HepG2 (cell line): ENCODE measurements around the gene DGAT2L6. TPM values are rescaled to one million over a fixed set of nuclear protein-coding genes. Genes with fewer than 3 reads are reported as not detected.
A peak's percentile ranks its signal among the peaks of the same experiment; 100 is the strongest.

ENCODE experiments used
- HNF4A ChIP-seq: sonication (generic); formaldehyde crosslinking; IDR thresholded peaks from 2 replicates; pipeline ENCODE4 v1.4.0; 2020; ENCODE audit warnings: missing genetic modification reagents
- KDM4B ChIP-seq: sonication (generic); formaldehyde crosslinking; IDR thresholded peaks from 2 replicates; pipeline ENCODE4 v1.4.0; 2020; ENCODE audit warnings: missing genetic modification reagents
- STAG1 ChIP-seq: sonication (generic); formaldehyde crosslinking; IDR thresholded peaks from 2 replicates; pipeline ENCODE4 v1.4.0; 2020; ENCODE audit warnings: missing genetic modification reagents
- ZMYM3 ChIP-seq: sonication (generic); formaldehyde crosslinking; IDR thresholded peaks from 2 replicates; pipeline ENCODE4 v1.5.1; 2020; ENCODE audit warnings: mild to moderate bottlenecking, missing genetic modification reagents
- ZNF256 ChIP-seq: sonication (generic); formaldehyde crosslinking; conservative IDR thresholded peaks from 2 replicates; pipeline ENCODE4 v1.4.0; 2020; ENCODE audit warnings: missing genetic modification reagents
- ZNF607 ChIP-seq: sonication (generic); formaldehyde crosslinking; IDR thresholded peaks from 2 replicates; pipeline ENCODE4 v1.5.1; 2020; ENCODE audit warnings: missing genetic modification reagents, mild to moderate bottlenecking, borderline replicate concordance
- ZNF816 ChIP-seq: sonication (generic); formaldehyde crosslinking; IDR thresholded peaks from 2 replicates; pipeline ENCODE4 v1.8.0; 2022; ENCODE audit warnings: missing genetic modification reagents, mild to moderate bottlenecking, borderline replicate concordance
- polyA plus RNA-seq, 8 experiments: library from polyadenylated mRNA; depleted of rRNA in 3 of 8; stranded (reverse) in 7 of 8; unstranded in 1 of 8; fragments of >200 nt; fragmentation: Illumina TruSeq in 4 of 8; extraction: Trizol in 4 of 8; gene quantifications; 2 replicates each; pipeline versions ENCODE4 v1.2.1 to v1.2.3, GENCODE V29; 2011 to 2016; ENCODE audit warnings: low read depth in 4 of 8, missing spikeins in 1 of 8, mixed read lengths in 1 of 8; ENCODE audit not compliant: insufficient read depth in 1 of 8
- total RNA-seq, 5 experiments: library from RNA; depleted of rRNA; stranded (reverse); fragments of >200 nt; fragmentation: Illumina TruSeq; extraction: Trizol; gene quantifications; 2 replicates each; pipeline ENCODE4 v1.2.3, GENCODE V29; 2016; ENCODE audit warnings: low read depth in 1 of 5
- TF ChIP-seq, protein P1 (sequence below): sonication (generic); formaldehyde crosslinking; IDR thresholded peaks from 2 replicates; pipeline ENCODE4 v1.5.0; 2020; ENCODE audit warnings: mild to moderate bottlenecking, missing genetic modification reagents, borderline replicate concordance
- TF ChIP-seq, protein P2 (sequence below): sonication (generic); formaldehyde crosslinking; IDR thresholded peaks from 2 replicates; pipeline ENCODE4 v1.4.0; 2020; ENCODE audit warnings: missing genetic modification reagents
- TF ChIP-seq, protein P3 (sequence below): sonication (generic); formaldehyde crosslinking; IDR thresholded peaks from 2 replicates; pipeline ENCODE4 v1.8.0; 2022; ENCODE audit warnings: missing genetic modification reagents, mild to moderate bottlenecking, moderate library complexity, borderline replicate concordance
- TF ChIP-seq, protein P4 (sequence below): sonication (generic); formaldehyde crosslinking; IDR thresholded peaks from 2 replicates; pipeline ENCODE4 v1.4.0; 2020; ENCODE audit warnings: missing genetic modification reagents
- TF ChIP-seq, protein P5 (sequence below), 2 experiments: IDR thresholded peaks; 2 replicates each; pipeline ENCODE4 v1.6.1; 2011 to 2012; ENCODE audit warnings: low read length in 2 of 2, borderline replicate concordance in 1 of 2, low read depth in 1 of 2, mild to moderate bottlenecking in 1 of 2, moderate library complexity in 1 of 2

Gene DGAT2L6
- total and polyA plus RNA-seq, 2 of the 13 experiments (the other 11 are each of a cell fraction or from before 2014, with no cell fraction given): not detected

DNA sequence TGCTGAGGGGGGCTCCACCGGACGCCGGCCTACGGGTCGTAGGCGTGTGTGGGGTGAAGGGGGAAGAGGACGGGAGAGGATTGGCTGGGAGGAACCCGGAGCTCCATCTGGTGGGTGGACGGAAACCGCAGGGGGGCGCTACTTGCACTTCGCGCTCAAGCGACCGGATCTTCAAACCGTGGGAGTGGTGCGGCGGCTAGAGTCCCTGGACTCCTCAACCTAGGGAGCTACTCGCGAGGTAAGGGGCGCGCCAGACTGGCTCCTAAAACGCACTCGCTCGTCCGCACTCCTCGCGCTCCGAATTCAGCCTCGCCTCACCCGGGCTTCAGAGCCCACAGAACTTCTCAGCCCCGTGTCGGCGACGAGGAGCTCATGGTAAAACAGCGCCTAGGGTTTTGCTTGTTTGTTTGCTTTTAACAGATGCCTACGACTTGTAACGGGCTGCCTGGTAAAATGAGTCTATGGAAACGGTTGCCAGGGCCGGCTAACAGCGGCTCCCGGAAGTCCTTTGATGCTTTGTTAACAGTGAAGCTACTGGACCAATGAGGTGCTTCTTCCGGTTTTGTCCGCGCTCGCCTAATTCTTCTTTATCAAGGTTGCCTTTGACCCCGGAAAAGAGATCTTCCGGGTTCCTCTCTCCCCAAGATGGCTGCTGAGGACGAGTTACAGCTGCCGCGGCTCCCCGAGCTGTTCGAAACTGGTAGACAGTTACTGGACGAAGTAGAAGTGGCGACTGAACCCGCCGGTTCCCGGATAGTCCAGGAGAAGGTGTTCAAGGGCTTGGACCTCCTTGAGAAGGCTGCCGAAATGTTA lies 43.8 kb upstream of the DGAT2L6 start, which contains the start of gene IGBP1 (continued):
- TF ChIP-seq, protein P1, sequence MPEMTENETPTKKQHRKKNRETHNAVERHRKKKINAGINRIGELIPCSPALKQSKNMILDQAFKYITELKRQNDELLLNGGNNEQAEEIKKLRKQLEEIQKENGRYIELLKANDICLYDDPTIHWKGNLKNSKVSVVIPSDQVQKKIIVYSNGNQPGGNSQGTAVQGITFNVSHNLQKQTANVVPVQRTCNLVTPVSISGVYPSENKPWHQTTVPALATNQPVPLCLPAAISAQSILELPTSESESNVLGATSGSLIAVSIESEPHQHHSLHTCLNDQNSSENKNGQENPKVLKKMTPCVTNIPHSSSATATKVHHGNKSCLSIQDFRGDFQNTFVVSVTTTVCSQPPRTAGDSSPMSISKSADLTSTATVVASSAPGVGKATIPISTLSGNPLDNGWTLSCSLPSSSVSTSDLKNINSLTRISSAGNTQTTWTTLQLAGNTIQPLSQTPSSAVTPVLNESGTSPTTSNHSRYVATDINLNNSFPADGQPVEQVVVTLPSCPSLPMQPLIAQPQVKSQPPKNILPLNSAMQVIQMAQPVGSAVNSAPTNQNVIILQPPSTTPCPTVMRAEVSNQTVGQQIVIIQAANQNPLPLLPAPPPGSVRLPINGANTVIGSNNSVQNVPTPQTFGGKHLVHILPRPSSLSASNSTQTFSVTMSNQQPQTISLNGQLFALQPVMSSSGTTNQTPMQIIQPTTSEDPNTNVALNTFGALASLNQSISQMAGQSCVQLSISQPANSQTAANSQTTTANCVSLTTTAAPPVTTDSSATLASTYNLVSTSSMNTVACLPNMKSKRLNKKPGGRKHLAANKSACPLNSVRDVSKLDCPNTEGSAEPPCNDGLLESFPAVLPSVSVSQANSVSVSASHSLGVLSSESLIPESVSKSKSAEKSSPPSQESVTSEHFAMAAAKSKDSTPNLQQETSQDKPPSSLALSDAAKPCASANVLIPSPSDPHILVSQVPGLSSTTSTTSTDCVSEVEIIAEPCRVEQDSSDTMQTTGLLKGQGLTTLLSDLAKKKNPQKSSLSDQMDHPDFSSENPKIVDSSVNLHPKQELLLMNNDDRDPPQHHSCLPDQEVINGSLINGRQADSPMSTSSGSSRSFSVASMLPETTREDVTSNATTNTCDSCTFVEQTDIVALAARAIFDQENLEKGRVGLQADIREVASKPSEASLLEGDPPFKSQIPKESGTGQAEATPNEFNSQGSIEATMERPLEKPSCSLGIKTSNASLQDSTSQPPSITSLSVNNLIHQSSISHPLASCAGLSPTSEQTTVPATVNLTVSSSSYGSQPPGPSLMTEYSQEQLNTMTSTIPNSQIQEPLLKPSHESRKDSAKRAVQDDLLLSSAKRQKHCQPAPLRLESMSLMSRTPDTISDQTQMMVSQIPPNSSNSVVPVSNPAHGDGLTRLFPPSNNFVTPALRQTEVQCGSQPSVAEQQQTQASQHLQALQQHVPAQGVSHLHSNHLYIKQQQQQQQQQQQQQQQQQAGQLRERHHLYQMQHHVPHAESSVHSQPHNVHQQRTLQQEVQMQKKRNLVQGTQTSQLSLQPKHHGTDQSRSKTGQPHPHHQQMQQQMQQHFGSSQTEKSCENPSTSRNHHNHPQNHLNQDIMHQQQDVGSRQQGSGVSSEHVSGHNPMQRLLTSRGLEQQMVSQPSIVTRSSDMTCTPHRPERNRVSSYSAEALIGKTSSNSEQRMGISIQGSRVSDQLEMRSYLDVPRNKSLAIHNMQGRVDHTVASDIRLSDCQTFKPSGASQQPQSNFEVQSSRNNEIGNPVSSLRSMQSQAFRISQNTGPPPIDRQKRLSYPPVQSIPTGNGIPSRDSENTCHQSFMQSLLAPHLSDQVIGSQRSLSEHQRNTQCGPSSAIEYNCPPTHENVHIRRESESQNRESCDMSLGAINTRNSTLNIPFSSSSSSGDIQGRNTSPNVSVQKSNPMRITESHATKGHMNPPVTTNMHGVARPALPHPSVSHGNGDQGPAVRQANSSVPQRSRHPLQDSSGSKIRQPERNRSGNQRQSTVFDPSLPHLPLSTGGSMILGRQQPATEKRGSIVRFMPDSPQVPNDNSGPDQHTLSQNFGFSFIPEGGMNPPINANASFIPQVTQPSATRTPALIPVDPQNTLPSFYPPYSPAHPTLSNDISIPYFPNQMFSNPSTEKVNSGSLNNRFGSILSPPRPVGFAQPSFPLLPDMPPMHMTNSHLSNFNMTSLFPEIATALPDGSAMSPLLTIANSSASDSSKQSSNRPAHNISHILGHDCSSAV: no peak
- peak; percentile 21; the same call in 1 of the 2 replicates for TF ChIP-seq STAG1 (CRISPR knock-in tag)
- no peak for TF ChIP-seq ZMYM3 (CRISPR knock-in tag)
- TF ChIP-seq ZNF256: no peak
- TF ChIP-seq, protein P2, sequence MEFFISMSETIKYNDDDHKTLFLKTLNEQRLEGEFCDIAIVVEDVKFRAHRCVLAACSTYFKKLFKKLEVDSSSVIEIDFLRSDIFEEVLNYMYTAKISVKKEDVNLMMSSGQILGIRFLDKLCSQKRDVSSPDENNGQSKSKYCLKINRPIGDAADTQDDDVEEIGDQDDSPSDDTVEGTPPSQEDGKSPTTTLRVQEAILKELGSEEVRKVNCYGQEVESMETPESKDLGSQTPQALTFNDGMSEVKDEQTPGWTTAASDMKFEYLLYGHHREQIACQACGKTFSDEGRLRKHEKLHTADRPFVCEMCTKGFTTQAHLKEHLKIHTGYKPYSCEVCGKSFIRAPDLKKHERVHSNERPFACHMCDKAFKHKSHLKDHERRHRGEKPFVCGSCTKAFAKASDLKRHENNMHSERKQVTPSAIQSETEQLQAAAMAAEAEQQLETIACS (CRISPR knock-in tag): no peak
- TF ChIP-seq, protein P3, sequence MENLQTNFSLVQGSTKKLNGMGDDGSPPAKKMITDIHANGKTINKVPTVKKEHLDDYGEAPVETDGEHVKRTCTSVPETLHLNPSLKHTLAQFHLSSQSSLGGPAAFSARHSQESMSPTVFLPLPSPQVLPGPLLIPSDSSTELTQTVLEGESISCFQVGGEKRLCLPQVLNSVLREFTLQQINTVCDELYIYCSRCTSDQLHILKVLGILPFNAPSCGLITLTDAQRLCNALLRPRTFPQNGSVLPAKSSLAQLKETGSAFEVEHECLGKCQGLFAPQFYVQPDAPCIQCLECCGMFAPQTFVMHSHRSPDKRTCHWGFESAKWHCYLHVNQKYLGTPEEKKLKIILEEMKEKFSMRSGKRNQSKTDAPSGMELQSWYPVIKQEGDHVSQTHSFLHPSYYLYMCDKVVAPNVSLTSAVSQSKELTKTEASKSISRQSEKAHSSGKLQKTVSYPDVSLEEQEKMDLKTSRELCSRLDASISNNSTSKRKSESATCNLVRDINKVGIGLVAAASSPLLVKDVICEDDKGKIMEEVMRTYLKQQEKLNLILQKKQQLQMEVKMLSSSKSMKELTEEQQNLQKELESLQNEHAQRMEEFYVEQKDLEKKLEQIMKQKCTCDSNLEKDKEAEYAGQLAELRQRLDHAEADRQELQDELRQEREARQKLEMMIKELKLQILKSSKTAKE (CRISPR knock-in tag): no peak
- no peak for TF ChIP-seq HNF4A (CRISPR knock-in tag)
- TF ChIP-seq KDM4B: no peak
- TF ChIP-seq ZNF607 (CRISPR knock-in tag): no peak
- TF ChIP-seq, protein P4, sequence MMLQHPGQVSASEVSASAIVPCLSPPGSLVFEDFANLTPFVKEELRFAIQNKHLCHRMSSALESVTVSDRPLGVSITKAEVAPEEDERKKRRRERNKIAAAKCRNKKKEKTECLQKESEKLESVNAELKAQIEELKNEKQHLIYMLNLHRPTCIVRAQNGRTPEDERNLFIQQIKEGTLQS: no peak
- TF ChIP-seq, protein P5, sequence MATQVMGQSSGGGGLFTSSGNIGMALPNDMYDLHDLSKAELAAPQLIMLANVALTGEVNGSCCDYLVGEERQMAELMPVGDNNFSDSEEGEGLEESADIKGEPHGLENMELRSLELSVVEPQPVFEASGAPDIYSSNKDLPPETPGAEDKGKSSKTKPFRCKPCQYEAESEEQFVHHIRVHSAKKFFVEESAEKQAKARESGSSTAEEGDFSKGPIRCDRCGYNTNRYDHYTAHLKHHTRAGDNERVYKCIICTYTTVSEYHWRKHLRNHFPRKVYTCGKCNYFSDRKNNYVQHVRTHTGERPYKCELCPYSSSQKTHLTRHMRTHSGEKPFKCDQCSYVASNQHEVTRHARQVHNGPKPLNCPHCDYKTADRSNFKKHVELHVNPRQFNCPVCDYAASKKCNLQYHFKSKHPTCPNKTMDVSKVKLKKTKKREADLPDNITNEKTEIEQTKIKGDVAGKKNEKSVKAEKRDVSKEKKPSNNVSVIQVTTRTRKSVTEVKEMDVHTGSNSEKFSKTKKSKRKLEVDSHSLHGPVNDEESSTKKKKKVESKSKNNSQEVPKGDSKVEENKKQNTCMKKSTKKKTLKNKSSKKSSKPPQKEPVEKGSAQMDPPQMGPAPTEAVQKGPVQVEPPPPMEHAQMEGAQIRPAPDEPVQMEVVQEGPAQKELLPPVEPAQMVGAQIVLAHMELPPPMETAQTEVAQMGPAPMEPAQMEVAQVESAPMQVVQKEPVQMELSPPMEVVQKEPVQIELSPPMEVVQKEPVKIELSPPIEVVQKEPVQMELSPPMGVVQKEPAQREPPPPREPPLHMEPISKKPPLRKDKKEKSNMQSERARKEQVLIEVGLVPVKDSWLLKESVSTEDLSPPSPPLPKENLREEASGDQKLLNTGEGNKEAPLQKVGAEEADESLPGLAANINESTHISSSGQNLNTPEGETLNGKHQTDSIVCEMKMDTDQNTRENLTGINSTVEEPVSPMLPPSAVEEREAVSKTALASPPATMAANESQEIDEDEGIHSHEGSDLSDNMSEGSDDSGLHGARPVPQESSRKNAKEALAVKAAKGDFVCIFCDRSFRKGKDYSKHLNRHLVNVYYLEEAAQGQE (IDR thresholded peaks at IDR 0.05; ENCODE audit: borderline replicate concordance in 1 of 2, low read depth in 1 of 2, low read length in 2 of 2): no peak
- TF ChIP-seq ZNF816: no peak
